GM12878 (cell line): ENCODE measurements around the gene ZNF234. TPM values are rescaled to one million over a fixed set of nuclear protein-coding genes. Genes with fewer than 3 reads are reported as not detected.

ENCODE experiments used
- ATAC-seq: fragments of 200-7000 bp; cut with Tn5 transposase; 3 replicates; pipeline ENCODE4 v1.9.1; 2020; ENCODE audit warnings: mild to moderate bottlenecking, moderate library complexity
- BruUV-seq: library from RNA; stranded (reverse); fragments of 400-500 nt; replicated peaks from 2 replicates; lab custom pipeline; 2021; lab: Mats Ljungman, UMichigan
- CTCF ChIA-PET: fragments of 300-600 bp; sonication (Branson Sonifier 250); formaldehyde crosslinking; extraction: SDS; loops from one replicate; lab custom pipeline; 2021; ENCODE audit warnings: inconsistent platforms; lab: Yijun Ruan, JAX
- POLR2A ChIA-PET: fragments of 350-600 bp; formaldehyde crosslinking; extraction: SDS; loops from one replicate; lab custom pipeline; 2021; ENCODE audit warnings: inconsistent platforms; lab: Charles Lee
- RAD21 ChIA-PET: fragments of 300-600 bp; sonication (Branson Sonifier 250); formaldehyde crosslinking; loops from one replicate; lab custom pipeline; 2023; ENCODE audit warnings: antibody characterized with exemption; ENCODE audit not compliant: unreplicated experiment; lab: Charles Lee
- SMC1A ChIA-PET: fragments of 300-600 bp; sonication (Branson Sonifier 250); formaldehyde crosslinking; loops from one replicate; lab custom pipeline; 2023; ENCODE audit not compliant: unreplicated experiment, uncharacterized antibody; lab: Charles Lee
- DNase-seq: peaks from one replicate; pipeline ENCODE4 v3.0.0-alpha.2; 2011; ENCODE audit warnings: low read depth, low spot score
- FAIRE-seq: peaks from 3 replicates; lab custom pipeline; 2011; peaks lifted over from hg19 to GRCh38; lab: Jason Lieb, UNC
- H2AFZ ChIP-seq: 2 replicates; pipeline ENCODE4 v1.6.0; 2011; ENCODE audit warnings: low read depth, low read length, control low read depth; ENCODE audit not compliant: control insufficient read depth
- H3K27ac ChIP-seq: 2 replicates; pipeline ENCODE4 v1.5.1; 2011; ENCODE audit warnings: control low read depth; ENCODE audit not compliant: control insufficient read depth, insufficient read depth
- H3K27me3 ChIP-seq, 2 experiments: replicated peaks in 1 of 2; 2 replicates each; pipeline versions ENCODE4 v1.6.0 to v1.6.1; 2011; ENCODE audit warnings: low read length in 1 of 2; ENCODE audit not compliant: control insufficient read depth in 2 of 2, insufficient read depth in 2 of 2
- H3K36me3 ChIP-seq, 2 experiments: 2 replicates each; pipeline ENCODE4 v1.5.1; 2011; ENCODE audit warnings: low read length in 1 of 2; ENCODE audit not compliant: control insufficient read depth in 2 of 2, insufficient read depth in 2 of 2
- H3K4me1 ChIP-seq: 2 replicates; pipeline ENCODE4 v1.6.1; 2011; ENCODE audit warnings: mild to moderate bottlenecking, low read length, moderate library complexity, mixed read lengths; ENCODE audit not compliant: control insufficient read depth, insufficient read depth
- H3K4me2 ChIP-seq: 2 replicates; pipeline ENCODE4 v1.6.0; 2011; ENCODE audit warnings: control low read depth; ENCODE audit not compliant: control insufficient read depth, insufficient read depth
- H3K4me3 ChIP-seq: fragments of 200-600 bp; sonication (generic); 2 replicates; pipeline ENCODE4 v1.5.1; 2016
- H3K79me2 ChIP-seq: 2 replicates; pipeline ENCODE4 v1.6.0; 2011; ENCODE audit warnings: low read length; ENCODE audit not compliant: control insufficient read depth, insufficient read depth
- H3K9ac ChIP-seq: 2 replicates; pipeline ENCODE4 v1.8.0; 2011; ENCODE audit warnings: low read length, control low read depth, mixed read lengths; ENCODE audit not compliant: control insufficient read depth, insufficient read depth
- H3K9me3 ChIP-seq: replicated peaks from 3 replicates; pipeline ENCODE4 v1.5.1; 2011; ENCODE audit warnings: mild to moderate bottlenecking, low read length; ENCODE audit not compliant: control insufficient read depth, insufficient read depth
- H4K20me1 ChIP-seq: 2 replicates; pipeline ENCODE4 v1.6.0; 2011; ENCODE audit not compliant: control insufficient read depth, insufficient read depth
- MLLT1 ChIP-seq: fragments of 450-650 bp; IDR thresholded peaks from 2 replicates; pipeline ENCODE4 v1.6.1; 2016; ENCODE audit warnings: mild to moderate bottlenecking
- WGBS: methylation state at CpG from one replicate; pipeline ENCODE4 v1.1.6; 2016; ENCODE audit warnings: low lambda C conversion rate; ENCODE audit not compliant: insufficient replicate concordance, insufficient coverage; ENCODE audit errors: missing lambda C conversion rate; 5-methylcytosine and 5-hydroxymethylcytosine counted together
- in situ Hi-C: fragments of 300-500 bp; cut with MboI; formaldehyde crosslinking; loops from 9 replicates; pipeline ENCODE4 v1.14.3; 2018; ENCODE audit warnings: mixed read lengths
- intact Hi-C: fragments of 100-400 bp; cut with micrococcal nuclease; formaldehyde crosslinking; loops from one replicate; pipeline ENCODE4 v1.14.2; 2022; ENCODE audit not compliant: unreplicated experiment
- polyA plus RNA-seq, 11 experiments: library from polyadenylated mRNA; depleted of rRNA in 4 of 11; unstranded in 6 of 11; stranded (reverse) in 5 of 11; fragments of >200 nt; fragmentation: Nextera tagmentation in 4 of 11; fragmentation: Illumina TruSeq in 1 of 11; extraction: Ambion mirVana in 4 of 11; extraction: Trizol in 1 of 11; gene quantifications; 1 replicate in 1 of 11; 2 replicates in 10 of 11; pipeline versions ENCODE4 v1.2.1 to v1.2.3, GENCODE V29; 2011 to 2016; ENCODE audit warnings: inconsistent platforms in 2 of 11, missing spikeins in 2 of 11, low read depth in 1 of 11
- total RNA-seq, 4 experiments: library from RNA; depleted of rRNA in 3 of 4; stranded (reverse); fragments of >200 nt in 3 of 4; fragmentation: Illumina TruSeq in 1 of 4; extraction: Trizol in 1 of 4; gene quantifications; 2 replicates each; pipeline versions ENCODE4 v1.2.1 to v1.2.3, GENCODE V29; 2013 to 2021
- TF ChIP-seq, protein P1 (sequence below): IDR thresholded peaks from 2 replicates; pipeline ENCODE4 v1.6.1; 2012; ENCODE audit warnings: low read depth, low read length, improper control_type of control experiment

ZNF234 gene
- total and polyA plus RNA-seq, 10 of the 15 experiments (the other 5 are each of a cell fraction or from before 2014, with no cell fraction given) = 2.7 to 10.5 (median 5.2) TPM

- FAIRE-seq = no peak
- peak overlapping the region; percentile 81 for H3K27ac ChIP-seq
- CTCF ChIA-PET = interaction anchor here (0.8 kb wide), 1 partner anchor 48 kb away, joined by 3 read pairs; the partner anchor contains the start of gene ZNF224
Measured at GRCh38 chr19:44142059-44142433, 692 bp downstream of the ZNF234 start.

More at GRCh38 chr19:44142059-44142433, 692 bp downstream of the ZNF234 start:
- 38% methylated on average over 13 of the region's 13 CpGs for WGBS
- POLR2A ChIA-PET = interaction anchor here (0.5 to 1.8 kb wide), 4 partner anchors 23 to 995 kb away, joined by 3 to 4 read pairs (median 4); partner anchors contain the start of gene ZNF226
- RAD21 ChIA-PET = interaction anchor here (0.5 to 1.3 kb wide), 3 partner anchors 23 to 47 kb away, joined by 3 to 4 read pairs (median 3); partner anchors contain the start of gene ZNF226
- Histone ChIP-seq H3K36me3 (peaks cover 0 to 7% of the 10 kb centered on the region in 2 experiments; a peak in 1 of 4 replicates), H3K9ac (peak overlapping the region; percentile 73), H3K4me1 (no peaks in the 10 kb centered on the region), H4K20me1 (no peaks in the 10 kb centered on the region), H3K4me2 (peak overlapping the region; percentile 96), H3K9me3 (no peaks in the 10 kb centered on the region; the same call in 2 of the 3 replicates), H2AFZ (peak overlapping the region; percentile 97), H3K4me3 (peak overlapping the region; percentile 83), H3K27me3 (no peaks in the 10 kb centered on the region), H3K79me2 (peaks cover 10% of the 10 kb centered on the region)
- ATAC-seq (peak; percentile 35), DNase-seq (no peak)
- SMC1A ChIA-PET = interaction anchor here (0.8 to 1.3 kb wide), 4 partner anchors 24 to 65 kb away, joined by 3 to 7 read pairs (median 3); no protein-coding TSS in a partner anchor
- BruUV-seq = no TSS peak
- in situ Hi-C loops (no loop called here), intact Hi-C loops (no loop called here)
- TF ChIP-seq MLLT1 = peak; percentile 92
- TF ChIP-seq, protein P1, sequence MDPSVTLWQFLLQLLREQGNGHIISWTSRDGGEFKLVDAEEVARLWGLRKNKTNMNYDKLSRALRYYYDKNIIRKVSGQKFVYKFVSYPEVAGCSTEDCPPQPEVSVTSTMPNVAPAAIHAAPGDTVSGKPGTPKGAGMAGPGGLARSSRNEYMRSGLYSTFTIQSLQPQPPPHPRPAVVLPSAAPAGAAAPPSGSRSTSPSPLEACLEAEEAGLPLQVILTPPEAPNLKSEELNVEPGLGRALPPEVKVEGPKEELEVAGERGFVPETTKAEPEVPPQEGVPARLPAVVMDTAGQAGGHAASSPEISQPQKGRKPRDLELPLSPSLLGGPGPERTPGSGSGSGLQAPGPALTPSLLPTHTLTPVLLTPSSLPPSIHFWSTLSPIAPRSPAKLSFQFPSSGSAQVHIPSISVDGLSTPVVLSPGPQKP = no peak
